ENCODE measurements around the gene PRKAG2. TPM values are rescaled to one million over a fixed set of nuclear protein-coding genes. Genes with fewer than 3 reads are reported as not detected.
A peak's percentile ranks its signal among the peaks of the same experiment; 100 is the strongest.

PRKAG2 gene
- polyA plus RNA-seq, 3 donors = 29.2 to 59.8 (median 30.9) TPM

DNA sequence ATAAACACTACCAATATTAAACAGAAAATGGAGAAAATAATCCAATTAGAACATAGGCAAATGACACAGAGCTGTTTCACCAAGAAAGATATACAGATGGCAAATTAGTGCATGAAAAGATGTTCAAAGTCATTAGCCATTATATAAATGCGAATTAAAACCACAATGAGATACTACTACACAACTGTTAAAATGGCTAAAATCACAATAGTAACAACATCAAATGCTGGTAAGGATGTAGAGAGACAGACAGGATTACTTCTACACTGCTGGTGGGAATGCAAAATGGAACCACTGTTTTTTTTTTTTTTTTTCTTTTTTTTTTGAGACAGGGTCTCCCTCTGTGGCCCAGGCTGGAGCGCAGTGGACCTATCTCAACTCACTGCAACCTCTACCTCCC lies 242.3 kb downstream of the PRKAG2 start:
- Mint-ChIP-seq H3K9me3 (peaks cover 0 to 3% (median 0%) of the 10 kb centered on the region in 7 donors), H3K4me3 (no peak overlapping the region), H3K4me1 (peaks cover 24% of the 10 kb centered on the region), H3K27me3 (ENCODE audit: low read depth in 3 of 3) (peaks cover 0 to 2% (median 0%) of the 10 kb centered on the region in 3 donors), H3K36me3 (peaks cover 15 to 16% of the 10 kb centered on the region in 2 donors), H3K27ac (no peak overlapping the region)
- TF ChIP-seq, protein P1, sequence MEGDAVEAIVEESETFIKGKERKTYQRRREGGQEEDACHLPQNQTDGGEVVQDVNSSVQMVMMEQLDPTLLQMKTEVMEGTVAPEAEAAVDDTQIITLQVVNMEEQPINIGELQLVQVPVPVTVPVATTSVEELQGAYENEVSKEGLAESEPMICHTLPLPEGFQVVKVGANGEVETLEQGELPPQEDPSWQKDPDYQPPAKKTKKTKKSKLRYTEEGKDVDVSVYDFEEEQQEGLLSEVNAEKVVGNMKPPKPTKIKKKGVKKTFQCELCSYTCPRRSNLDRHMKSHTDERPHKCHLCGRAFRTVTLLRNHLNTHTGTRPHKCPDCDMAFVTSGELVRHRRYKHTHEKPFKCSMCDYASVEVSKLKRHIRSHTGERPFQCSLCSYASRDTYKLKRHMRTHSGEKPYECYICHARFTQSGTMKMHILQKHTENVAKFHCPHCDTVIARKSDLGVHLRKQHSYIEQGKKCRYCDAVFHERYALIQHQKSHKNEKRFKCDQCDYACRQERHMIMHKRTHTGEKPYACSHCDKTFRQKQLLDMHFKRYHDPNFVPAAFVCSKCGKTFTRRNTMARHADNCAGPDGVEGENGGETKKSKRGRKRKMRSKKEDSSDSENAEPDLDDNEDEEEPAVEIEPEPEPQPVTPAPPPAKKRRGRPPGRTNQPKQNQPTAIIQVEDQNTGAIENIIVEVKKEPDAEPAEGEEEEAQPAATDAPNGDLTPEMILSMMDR (IDR thresholded peaks at IDR 0.05) = no peak
- H4K20me1 ChIP-seq (ENCODE audit: insufficient read depth, low read length) = peaks cover 38% of the 10 kb centered on the region
- peaks cover 24% of the 10 kb centered on the region for H3K79me2 ChIP-seq (ENCODE audit: insufficient read depth, low read length)
- no CpG with 5 or more reads among the region's 2 CpGs for WGBS (ENCODE audit: insufficient coverage)
- H3K4me3 ChIP-seq (replicated peaks in 1 of 3; ENCODE audit: low read depth in 2 of 3, low read length in 3 of 3) = no peak overlapping the region
- peaks cover 0 to 13% of the 10 kb centered on the region in 2 donors for H3K36me3 ChIP-seq (replicated peaks in 1 of 2; ENCODE audit: control insufficient read depth in 1 of 2, insufficient read depth in 2 of 2, low read length in 2 of 2)
- no peak overlapping the region for H3K27ac ChIP-seq (ENCODE audit: low read depth in 1 of 2, low read length in 2 of 2)
- H3K4me2 ChIP-seq (replicated peaks; ENCODE audit: extremely low read depth, low read length, poor library complexity, severe bottlenecking) = no peak overlapping the region
- H3K9ac ChIP-seq (ENCODE audit: insufficient read depth, low read length, poor library complexity, severe bottlenecking) = no peak overlapping the region
- no peaks in the 10 kb centered on the region for H3K9me3 ChIP-seq (replicated peaks in 1 of 2; ENCODE audit: control insufficient read depth in 1 of 2, insufficient read depth in 1 of 2, low read length in 2 of 2)
- intact Hi-C loops (cut with micrococcal nuclease) = loop anchor here in 1 of 2 donors (5.0 kb wide), 2 partner anchors 112 to 123 kb away; no protein-coding TSS in a partner anchor
- peaks cover 21 to 25% of the 10 kb centered on the region in 2 donors for H3K4me1 ChIP-seq (ENCODE audit: control insufficient read depth in 1 of 2, insufficient read depth in 2 of 2, low read length in 2 of 2)
- no peaks in the 10 kb centered on the region for H3K27me3 ChIP-seq (ENCODE audit: control insufficient read depth in 2 of 2, insufficient read depth in 2 of 2, low read length in 2 of 2)
- no peak overlapping the region for H2AFZ ChIP-seq (ENCODE audit: insufficient read depth, low read depth, low read length, poor library complexity, severe bottlenecking)
- no peak for DNase-seq

DNA sequence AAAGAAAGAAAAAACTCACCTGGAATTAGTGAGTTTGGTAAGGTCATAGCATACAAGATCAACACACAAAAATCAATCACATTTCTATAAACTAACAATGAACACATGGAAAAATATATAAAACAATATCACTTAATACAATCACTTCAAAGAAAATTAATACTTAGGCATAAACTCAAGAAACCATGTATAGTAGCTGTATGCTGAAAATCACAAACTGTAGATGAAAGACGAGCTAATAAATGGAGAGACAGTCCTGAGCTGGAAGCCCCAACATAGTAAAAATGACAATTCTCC lies 243.5 kb downstream of the PRKAG2 start:
- Histone ChIP-seq H3K9ac (ENCODE audit: insufficient read depth, low read length, poor library complexity, severe bottlenecking) (peak overlapping the region; percentile 88), H3K36me3 (replicated peaks in 1 of 2; ENCODE audit: control insufficient read depth in 1 of 2, insufficient read depth in 2 of 2, low read length in 2 of 2) (peaks cover 0 to 15% of the 10 kb centered on the region in 2 donors), H3K27ac (ENCODE audit: low read depth in 1 of 2, low read length in 2 of 2) (peak overlapping the region; percentile 92 to 94), H3K79me2 (ENCODE audit: insufficient read depth, low read length) (peaks cover 32% of the 10 kb centered on the region), H3K4me1 (ENCODE audit: control insufficient read depth in 1 of 2, insufficient read depth in 2 of 2, low read length in 2 of 2) (peaks cover 21 to 25% of the 10 kb centered on the region in 2 donors), H3K4me3 (replicated peaks in 1 of 3; ENCODE audit: low read depth in 2 of 3, low read length in 3 of 3) (peak overlapping the region; percentile 14 to 82 (median 72)), H3K4me2 (replicated peaks; ENCODE audit: extremely low read depth, low read length, poor library complexity, severe bottlenecking) (peak overlapping the region; percentile 86), H3K9me3 (replicated peaks in 1 of 2; ENCODE audit: control insufficient read depth in 1 of 2, insufficient read depth in 1 of 2, low read length in 2 of 2) (no peaks in the 10 kb centered on the region), H2AFZ (ENCODE audit: insufficient read depth, low read depth, low read length, poor library complexity, severe bottlenecking) (peak overlapping the region; percentile 52), H4K20me1 (ENCODE audit: insufficient read depth, low read length) (peaks cover 39% of the 10 kb centered on the region), H3K27me3 (ENCODE audit: control insufficient read depth in 2 of 2, insufficient read depth in 2 of 2, low read length in 2 of 2) (no peaks in the 10 kb centered on the region)
- H3K9me3 Mint-ChIP-seq = peaks cover 0 to 3% (median 0%) of the 10 kb centered on the region in 7 donors
- no peak for DNase-seq
- H3K4me3 Mint-ChIP-seq = peak overlapping the region; percentile 77 to 98
- no peaks in the 10 kb centered on the region for H3K27me3 Mint-ChIP-seq (ENCODE audit: low read depth in 3 of 3)
- peak overlapping the region; percentile 95 to 100 (median 99) for H3K27ac Mint-ChIP-seq
- no CpG with 5 or more reads among the region's 1 CpG for WGBS (ENCODE audit: insufficient coverage)
- TF ChIP-seq, protein P1 (IDR thresholded peaks at IDR 0.05) = no peak
- intact Hi-C loops (cut with micrococcal nuclease) = loop anchor here in 1 of 2 donors (5.0 kb wide), 2 partner anchors 111 to 124 kb away; no protein-coding TSS in a partner anchor
- H3K36me3 Mint-ChIP-seq = peaks cover 12 to 15% of the 10 kb centered on the region in 2 donors
- H3K4me1 Mint-ChIP-seq = peaks cover 24% of the 10 kb centered on the region
